Neural cell (in vitro differentiated cells): ENCODE data around the gene RAB11FIP5. TPM values are rescaled to one million over a fixed set of nuclear protein-coding genes. Genes with fewer than 3 reads are reported as not detected.

Source experiments
- H2AFZ ChIP-seq: fragments of 200-600, 300-800 bp; sonication (generic), shearing (Covaris generic); 2 replicates; pipeline ENCODE4 v1.6.0; 2014; ENCODE audit warnings: low read depth, mild to moderate bottlenecking, antibody characterized with exemption, low read length, moderate library complexity
- H3F3A ChIP-seq: fragments of 200-600 bp; shearing (Covaris generic); 2 replicates; pipeline ENCODE4 v1.6.1; 2016; ENCODE audit warnings: mild to moderate bottlenecking, moderate library complexity, mixed read lengths, antibody characterized with exemption, low read length; ENCODE audit not compliant: insufficient read depth, poor library complexity, severe bottlenecking
- H3K27ac ChIP-seq: fragments of 200-600, 300-800 bp; sonication (generic), shearing (Covaris generic); 2 replicates; pipeline ENCODE4 v1.5.1; 2014; ENCODE audit warnings: mild to moderate bottlenecking, low read length, moderate library complexity
- H3K27me3 ChIP-seq: fragments of 300-800, 200-600 bp; sonication (generic), shearing (Covaris generic); 2 replicates; pipeline ENCODE4 v1.6.0; 2014; ENCODE audit warnings: mild to moderate bottlenecking, low read depth, low read length, moderate library complexity; ENCODE audit not compliant: insufficient read depth
- H3K36me3 ChIP-seq: fragments of 300-800, 200-600 bp; sonication (generic), shearing (Covaris generic); 2 replicates; pipeline ENCODE4 v1.5.1; 2014; ENCODE audit warnings: mild to moderate bottlenecking, antibody characterized with exemption, low read length, moderate library complexity; ENCODE audit not compliant: insufficient read depth
- H3K4me2 ChIP-seq: fragments of 300-800, 200-600 bp; sonication (generic), shearing (Covaris generic); 2 replicates; pipeline ENCODE4 v1.6.0; 2014; ENCODE audit warnings: mild to moderate bottlenecking, low read length
- H3K4me3 ChIP-seq: fragments of 300-800, 200-600 bp; sonication (generic), shearing (Covaris generic); 2 replicates; pipeline ENCODE4 v1.5.1; 2014; ENCODE audit warnings: mild to moderate bottlenecking, low read length, moderate library complexity
- H3K79me2 ChIP-seq: fragments of 200-600 bp; shearing (Covaris generic); replicated peaks from 2 replicates; pipeline ENCODE4 v1.6.0; 2014; ENCODE audit warnings: mild to moderate bottlenecking, low read length, moderate library complexity; ENCODE audit not compliant: insufficient read depth
- H3K9ac ChIP-seq: fragments of 300-800, 200-600 bp; sonication (generic), shearing (Covaris generic); 2 replicates; pipeline ENCODE4 v1.6.1; 2016; ENCODE audit warnings: mild to moderate bottlenecking, low read length, mixed read lengths
- H3K9me2 ChIP-seq: fragments of 200-600 bp; shearing (Covaris generic); 2 replicates; pipeline ENCODE4 v1.6.1; 2016; ENCODE audit warnings: mild to moderate bottlenecking, low read length, mixed read lengths; ENCODE audit not compliant: insufficient read depth
- H3K9me3 ChIP-seq: fragments of 200-600, 300-800 bp; sonication (generic), shearing (Covaris generic); 2 replicates; pipeline ENCODE4 v1.6.1; 2016; ENCODE audit warnings: mild to moderate bottlenecking, mixed run types, low read length, moderate library complexity, mixed read lengths
- H4K20me1 ChIP-seq: fragments of 200-600 bp; shearing (Covaris generic); 2 replicates; pipeline ENCODE4 v1.6.1; 2016; ENCODE audit warnings: mild to moderate bottlenecking, mixed run types; ENCODE audit not compliant: insufficient read depth
- EP300 ChIP-seq: fragments of 450-650 bp; conservative IDR thresholded peaks from 2 replicates; pipeline ENCODE4 v1.6.1; 2014; ENCODE audit warnings: antibody characterized with exemption, mild to moderate bottlenecking, moderate library complexity; ENCODE audit not compliant: poor library complexity, severe bottlenecking
- EZH2 ChIP-seq: fragments of 200-600, 300-800 bp; shearing (Covaris generic), sonication (generic); IDR thresholded peaks from 2 replicates; pipeline ENCODE4 v1.6.1; 2014; ENCODE audit warnings: antibody characterized with exemption, low read length, borderline replicate concordance, mild to moderate bottlenecking; ENCODE audit not compliant: insufficient read depth, poor library complexity, severe bottlenecking
- MXI1 ChIP-seq: fragments of 450-650 bp; conservative IDR thresholded peaks from 2 replicates; pipeline ENCODE4 v1.6.1; 2014; ENCODE audit warnings: antibody characterized with exemption, mild to moderate bottlenecking; ENCODE audit not compliant: poor library complexity, severe bottlenecking
- POLR2AphosphoS5 ChIP-seq: IDR thresholded peaks from 2 replicates; pipeline ENCODE4 v1.6.1; 2012
- RAD21 ChIP-seq: fragments of 450-650 bp; conservative IDR thresholded peaks from 2 replicates; pipeline ENCODE4 v1.6.1; 2014; ENCODE audit warnings: antibody characterized with exemption, mild to moderate bottlenecking, moderate library complexity
- SMC3 ChIP-seq: fragments of 450-650 bp; conservative IDR thresholded peaks from 2 replicates; pipeline ENCODE4 v1.6.1; 2014; ENCODE audit warnings: antibody characterized with exemption, mild to moderate bottlenecking, moderate library complexity; ENCODE audit not compliant: poor library complexity
- TAF1 ChIP-seq: IDR thresholded peaks from 2 replicates; pipeline ENCODE4 v1.6.1; 2012; ENCODE audit warnings: low read depth
- polyA plus RNA-seq: library from polyadenylated mRNA; depleted of rRNA; stranded (reverse); fragments of >200 nt; gene quantifications from 2 replicates; pipeline ENCODE4 v1.2.3, GENCODE V29; 2014
- TF ChIP-seq, protein P1 (sequence below): fragments of 450-650 bp; IDR thresholded peaks from 2 replicates; pipeline ENCODE4 v1.5.1; 2014; ENCODE audit warnings: antibody characterized with exemption, mild to moderate bottlenecking, moderate library complexity; ENCODE audit not compliant: poor library complexity, severe bottlenecking
- TF ChIP-seq, protein P2 (sequence below): IDR thresholded peaks from 2 replicates; pipeline ENCODE4 v1.6.1; 2012; ENCODE audit warnings: borderline replicate concordance

Gene RAB11FIP5
- polyA plus RNA-seq, 1 donor from 2014 or later = 2.6 TPM

DNA sequence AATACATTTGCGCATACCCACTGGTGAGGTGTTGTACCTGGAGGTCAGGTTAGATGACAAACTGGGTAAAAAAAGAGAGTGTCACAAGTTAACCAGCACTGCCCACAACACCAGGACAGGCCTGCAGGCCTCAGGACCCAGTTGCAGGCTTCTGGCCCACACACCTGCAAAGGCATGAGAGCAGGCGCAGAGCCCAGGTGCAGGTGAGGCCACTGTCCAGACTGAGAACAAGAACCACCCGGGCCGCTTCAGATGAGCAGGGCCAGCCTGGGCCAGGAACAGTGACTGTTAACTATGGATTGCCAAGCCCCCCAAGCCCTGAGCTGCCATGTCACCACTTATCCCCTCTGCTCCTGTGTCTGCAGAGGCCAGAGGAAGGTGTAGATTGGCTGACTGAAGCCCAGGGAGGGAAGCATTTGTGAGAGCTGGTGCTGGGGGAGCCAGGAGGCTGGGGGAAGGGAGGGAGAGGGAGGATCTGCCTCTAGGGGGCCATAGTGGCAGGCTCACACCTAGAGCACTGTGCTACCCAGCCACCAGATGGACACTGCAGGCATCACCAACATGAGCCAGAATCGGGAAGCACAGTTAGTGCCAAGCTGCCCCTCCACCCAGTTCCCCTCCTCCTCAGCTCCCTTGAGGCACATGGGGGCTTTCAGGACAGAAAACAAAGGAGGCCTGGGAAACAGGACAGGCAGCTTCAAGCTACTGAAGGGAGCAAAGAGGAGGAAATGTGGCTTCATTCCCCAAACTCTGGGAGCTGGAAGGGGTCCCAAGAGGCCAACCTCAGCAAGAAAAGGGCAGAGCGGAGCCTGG lies 76.6 kb downstream of the RAB11FIP5 start:
- Histone ChIP-seq H3K9me3 (no peaks in the 10 kb centered on the region), H3K27ac (no peak overlapping the region), H3K79me2 (no peaks in the 10 kb centered on the region), H3K4me2 (no peak overlapping the region), H3K9me2 (no peaks in the 10 kb centered on the region), H3K36me3 (no peaks in the 10 kb centered on the region), H3K4me3 (no peak overlapping the region), H4K20me1 (no peaks in the 10 kb centered on the region), H2AFZ (no peak overlapping the region), H3K27me3 (no peaks in the 10 kb centered on the region), H3F3A (no peaks in the 10 kb centered on the region), H3K9ac (no peak overlapping the region)
- TF ChIP-seq POLR2AphosphoS5 (no peak), EZH2 (no peak), SMC3 (no peak), TAF1 (no peak), MXI1 (no peak), EP300 (no peak), RAD21 (no peak)
- TF ChIP-seq, protein P1, sequence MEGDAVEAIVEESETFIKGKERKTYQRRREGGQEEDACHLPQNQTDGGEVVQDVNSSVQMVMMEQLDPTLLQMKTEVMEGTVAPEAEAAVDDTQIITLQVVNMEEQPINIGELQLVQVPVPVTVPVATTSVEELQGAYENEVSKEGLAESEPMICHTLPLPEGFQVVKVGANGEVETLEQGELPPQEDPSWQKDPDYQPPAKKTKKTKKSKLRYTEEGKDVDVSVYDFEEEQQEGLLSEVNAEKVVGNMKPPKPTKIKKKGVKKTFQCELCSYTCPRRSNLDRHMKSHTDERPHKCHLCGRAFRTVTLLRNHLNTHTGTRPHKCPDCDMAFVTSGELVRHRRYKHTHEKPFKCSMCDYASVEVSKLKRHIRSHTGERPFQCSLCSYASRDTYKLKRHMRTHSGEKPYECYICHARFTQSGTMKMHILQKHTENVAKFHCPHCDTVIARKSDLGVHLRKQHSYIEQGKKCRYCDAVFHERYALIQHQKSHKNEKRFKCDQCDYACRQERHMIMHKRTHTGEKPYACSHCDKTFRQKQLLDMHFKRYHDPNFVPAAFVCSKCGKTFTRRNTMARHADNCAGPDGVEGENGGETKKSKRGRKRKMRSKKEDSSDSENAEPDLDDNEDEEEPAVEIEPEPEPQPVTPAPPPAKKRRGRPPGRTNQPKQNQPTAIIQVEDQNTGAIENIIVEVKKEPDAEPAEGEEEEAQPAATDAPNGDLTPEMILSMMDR = no peak
- TF ChIP-seq, protein P2, sequence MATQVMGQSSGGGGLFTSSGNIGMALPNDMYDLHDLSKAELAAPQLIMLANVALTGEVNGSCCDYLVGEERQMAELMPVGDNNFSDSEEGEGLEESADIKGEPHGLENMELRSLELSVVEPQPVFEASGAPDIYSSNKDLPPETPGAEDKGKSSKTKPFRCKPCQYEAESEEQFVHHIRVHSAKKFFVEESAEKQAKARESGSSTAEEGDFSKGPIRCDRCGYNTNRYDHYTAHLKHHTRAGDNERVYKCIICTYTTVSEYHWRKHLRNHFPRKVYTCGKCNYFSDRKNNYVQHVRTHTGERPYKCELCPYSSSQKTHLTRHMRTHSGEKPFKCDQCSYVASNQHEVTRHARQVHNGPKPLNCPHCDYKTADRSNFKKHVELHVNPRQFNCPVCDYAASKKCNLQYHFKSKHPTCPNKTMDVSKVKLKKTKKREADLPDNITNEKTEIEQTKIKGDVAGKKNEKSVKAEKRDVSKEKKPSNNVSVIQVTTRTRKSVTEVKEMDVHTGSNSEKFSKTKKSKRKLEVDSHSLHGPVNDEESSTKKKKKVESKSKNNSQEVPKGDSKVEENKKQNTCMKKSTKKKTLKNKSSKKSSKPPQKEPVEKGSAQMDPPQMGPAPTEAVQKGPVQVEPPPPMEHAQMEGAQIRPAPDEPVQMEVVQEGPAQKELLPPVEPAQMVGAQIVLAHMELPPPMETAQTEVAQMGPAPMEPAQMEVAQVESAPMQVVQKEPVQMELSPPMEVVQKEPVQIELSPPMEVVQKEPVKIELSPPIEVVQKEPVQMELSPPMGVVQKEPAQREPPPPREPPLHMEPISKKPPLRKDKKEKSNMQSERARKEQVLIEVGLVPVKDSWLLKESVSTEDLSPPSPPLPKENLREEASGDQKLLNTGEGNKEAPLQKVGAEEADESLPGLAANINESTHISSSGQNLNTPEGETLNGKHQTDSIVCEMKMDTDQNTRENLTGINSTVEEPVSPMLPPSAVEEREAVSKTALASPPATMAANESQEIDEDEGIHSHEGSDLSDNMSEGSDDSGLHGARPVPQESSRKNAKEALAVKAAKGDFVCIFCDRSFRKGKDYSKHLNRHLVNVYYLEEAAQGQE = no peak

DNA sequence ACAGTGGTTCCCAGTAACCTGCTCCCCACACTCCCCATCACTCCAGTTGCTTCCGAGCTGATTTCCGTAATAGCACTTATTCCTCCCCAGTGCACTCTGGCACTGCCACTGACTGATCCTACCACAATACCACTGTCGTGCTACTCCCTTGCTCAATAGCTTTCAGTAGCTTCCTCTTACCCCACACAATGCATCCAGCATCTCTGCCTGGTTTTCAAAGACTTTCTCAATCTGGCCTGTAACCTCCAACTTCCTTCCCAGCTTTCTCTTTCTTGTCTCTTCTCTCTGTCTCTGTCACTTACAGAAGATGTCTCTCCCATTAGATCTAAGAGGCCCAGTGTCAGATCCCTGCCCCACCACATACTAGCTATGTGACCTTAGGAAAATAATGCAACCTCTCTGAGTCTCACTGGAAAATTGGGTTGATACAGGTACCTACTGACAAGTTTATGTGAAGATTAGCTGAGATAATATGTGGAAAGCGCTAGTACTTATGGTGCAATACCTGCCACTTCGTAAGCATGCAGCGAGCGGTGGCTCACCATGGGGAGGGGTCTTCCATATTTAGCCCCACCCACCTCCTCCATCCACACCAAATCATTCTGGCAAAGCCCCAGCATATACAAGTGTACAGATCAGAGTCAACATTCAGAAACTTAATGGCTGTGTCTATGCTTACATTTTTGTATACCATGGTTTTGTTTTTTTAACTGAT lies 77.9 kb downstream of the RAB11FIP5 start:
- TF ChIP-seq SMC3 = no peak
- TF ChIP-seq POLR2AphosphoS5 = no peak

More for the DNA sequence above, 77.9 kb downstream of the RAB11FIP5 start:
- Histone ChIP-seq H3F3A (no peaks in the 10 kb centered on the region), H3K27ac (no peak overlapping the region), H2AFZ (no peak overlapping the region), H3K4me3 (no peak overlapping the region), H3K79me2 (no peaks in the 10 kb centered on the region), H3K4me2 (no peak overlapping the region), H3K36me3 (no peaks in the 10 kb centered on the region), H3K9ac (no peak overlapping the region), H3K9me3 (no peaks in the 10 kb centered on the region), H3K27me3 (no peaks in the 10 kb centered on the region), H3K9me2 (no peaks in the 10 kb centered on the region), H4K20me1 (no peaks in the 10 kb centered on the region)
